Gastrocnemius medialis (tissue), 4 donors: ENCODE measurements around the gene KIF2A. TPM values are rescaled to one million over a fixed set of nuclear protein-coding genes. Genes with fewer than 3 reads are reported as not detected.

Experiments used
- ATAC-seq, 2 donors: fragments of 150-250 bp; one replicate each; pipeline ENCODE4 v1.9.1; 2016
- DNase-seq, 2 donors: peaks; one replicate each; pipeline ENCODE4 v3.0.0-alpha.2; 2019
- H3K27ac ChIP-seq, 4 donors: fragments of 200-600 bp; sonication (generic); 1 replicate in 1 of 4; 2 replicates in 3 of 4; pipeline ENCODE4 v1.5.1; 2016 to 2018; ENCODE audit warnings: mild to moderate bottlenecking in 2 of 4, moderate library complexity in 1 of 4
- H3K27me3 ChIP-seq, 3 donors: fragments of 200-600 bp; sonication (generic) in 2 of 3; 1 replicate in 1 of 3; 2 replicates in 2 of 3; pipeline versions ENCODE4 v1.5.1 to v1.6.0; 2016 to 2019; ENCODE audit warnings: mild to moderate bottlenecking in 1 of 3, moderate library complexity in 1 of 3
- H3K36me3 ChIP-seq, 2 donors: fragments of 200-600 bp; sonication (generic) in 1 of 2; one replicate each; pipeline ENCODE4 v1.5.1; 2017 to 2018
- H3K4me1 ChIP-seq, 2 donors: fragments of 200-600 bp; sonication (generic) in 1 of 2; one replicate each; pipeline ENCODE4 v1.5.1; 2016 to 2017; ENCODE audit warnings: mild to moderate bottlenecking in 2 of 2
- H3K4me3 ChIP-seq, 4 donors: fragments of 200-600 bp; sonication (generic) in 3 of 4; 1 replicate in 1 of 4; 2 replicates in 3 of 4; pipeline ENCODE4 v1.5.1; 2016 to 2019; ENCODE audit warnings: mild to moderate bottlenecking in 2 of 4
- H3K9me3 ChIP-seq, 3 donors: fragments of 200-600 bp; sonication (generic) in 2 of 3; 1 replicate in 1 of 3; 2 replicates in 2 of 3; pipeline ENCODE4 v1.5.1; 2016 to 2019
- POLR2A ChIP-seq, 2 donors: fragments of 450-650 bp; IDR thresholded peaks; one replicate each; pipeline ENCODE4 v1.6.1; 2017; ENCODE audit warnings: antibody characterized with exemption in 2 of 2, mild to moderate bottlenecking in 2 of 2, moderate library complexity in 2 of 2
- in situ Hi-C, 4 donors: fragments of 200-750 bp; cut with MboI; loops; one replicate each; pipeline versions ENCODE4 v1.15.0 to v1.8.0; 2017; ENCODE audit warnings: low sequenced_read_pairs in 4 of 4
- intact Hi-C: fragments of 100-400 bp; cut with DNase I; formaldehyde crosslinking; loops from one replicate; pipeline ENCODE4 v1.15.1; 2023; ENCODE audit warnings: low total_unique reads
- total RNA-seq, 4 donors: library from RNA; depleted of rRNA; stranded (reverse); fragments of >200 nt; gene quantifications; one replicate each; pipeline versions ENCODE4 v1.1.0 to v1.2.3, GENCODE V29; 2016
- TF ChIP-seq, protein P1 (sequence below), 5 experiments: fragments of 450-650 bp in 3 of 5; fragments of 200-600 bp in 2 of 5; sonication (generic) in 2 of 5; IDR thresholded peaks in 4 of 5; conservative IDR thresholded peaks in 1 of 5; 1 replicate in 4 of 5; 2 replicates in 1 of 5; pipeline ENCODE4 v1.5.1; 2016 to 2019; ENCODE audit warnings: antibody characterized with exemption in 5 of 5, mild to moderate bottlenecking in 3 of 5, moderate library complexity in 3 of 5

KIF2A gene
- total RNA-seq, 4 donors from 2014 or later: 7.5 to 14.2 (median 11.8) TPM

DNA sequence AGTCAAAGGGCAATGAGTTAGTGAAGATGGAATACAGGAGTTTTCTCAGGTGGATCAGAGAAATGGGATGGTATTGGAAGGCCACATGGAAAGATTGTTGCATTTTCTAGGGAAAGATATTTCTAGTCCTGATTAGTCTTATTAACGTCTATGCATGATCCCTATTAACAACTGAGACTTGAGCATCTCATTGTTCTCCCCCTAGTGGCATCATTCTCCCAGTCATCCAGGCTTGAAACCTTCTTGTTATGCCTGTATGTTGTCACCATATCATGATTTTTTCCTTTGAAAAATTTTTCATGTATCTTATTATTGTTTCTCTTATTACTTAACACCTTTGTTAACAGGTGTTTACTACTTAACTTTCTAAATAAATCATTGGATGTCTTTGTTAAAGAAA, 34.4 kb downstream of the KIF2A start:
- no peaks in the 10 kb centered on the region for H3K9me3 ChIP-seq
- H3K4me3 ChIP-seq: no peak overlapping the region
- in situ Hi-C loops (no loop called here), intact Hi-C loops (no loop called here)
- TF ChIP-seq, protein P1, sequence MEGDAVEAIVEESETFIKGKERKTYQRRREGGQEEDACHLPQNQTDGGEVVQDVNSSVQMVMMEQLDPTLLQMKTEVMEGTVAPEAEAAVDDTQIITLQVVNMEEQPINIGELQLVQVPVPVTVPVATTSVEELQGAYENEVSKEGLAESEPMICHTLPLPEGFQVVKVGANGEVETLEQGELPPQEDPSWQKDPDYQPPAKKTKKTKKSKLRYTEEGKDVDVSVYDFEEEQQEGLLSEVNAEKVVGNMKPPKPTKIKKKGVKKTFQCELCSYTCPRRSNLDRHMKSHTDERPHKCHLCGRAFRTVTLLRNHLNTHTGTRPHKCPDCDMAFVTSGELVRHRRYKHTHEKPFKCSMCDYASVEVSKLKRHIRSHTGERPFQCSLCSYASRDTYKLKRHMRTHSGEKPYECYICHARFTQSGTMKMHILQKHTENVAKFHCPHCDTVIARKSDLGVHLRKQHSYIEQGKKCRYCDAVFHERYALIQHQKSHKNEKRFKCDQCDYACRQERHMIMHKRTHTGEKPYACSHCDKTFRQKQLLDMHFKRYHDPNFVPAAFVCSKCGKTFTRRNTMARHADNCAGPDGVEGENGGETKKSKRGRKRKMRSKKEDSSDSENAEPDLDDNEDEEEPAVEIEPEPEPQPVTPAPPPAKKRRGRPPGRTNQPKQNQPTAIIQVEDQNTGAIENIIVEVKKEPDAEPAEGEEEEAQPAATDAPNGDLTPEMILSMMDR (IDR thresholded peaks at IDR 0.05 in 4 of 5, conservative IDR thresholded peaks at IDR 0.05 in 1 of 5): peak in 1 of 5 experiments; percentile 10
- TF ChIP-seq POLR2A (IDR thresholded peaks at IDR 0.05): no peak
- H3K27ac ChIP-seq: no peak overlapping the region
- DNase-seq (no peak), ATAC-seq (no peak)
- H3K36me3 ChIP-seq: no peaks in the 10 kb centered on the region
- H3K27me3 ChIP-seq: no peaks in the 10 kb centered on the region
- no peaks in the 10 kb centered on the region for H3K4me1 ChIP-seq

- DNase-seq (no peak), ATAC-seq (no peak)
- in situ Hi-C loops: no loop called here
- Histone ChIP-seq H3K4me1 (no peaks in the 10 kb centered on the region), H3K4me3 (no peak overlapping the region), H3K36me3 (no peaks in the 10 kb centered on the region), H3K27ac (no peak overlapping the region), H3K9me3 (no peaks in the 10 kb centered on the region), H3K27me3 (no peaks in the 10 kb centered on the region)
- TF ChIP-seq, protein P1 (IDR thresholded peaks at IDR 0.05 in 4 of 5, conservative IDR thresholded peaks at IDR 0.05 in 1 of 5): no peak
- TF ChIP-seq POLR2A (IDR thresholded peaks at IDR 0.05): no peak
- intact Hi-C loops: no loop called here
These were observed 35.0 kb downstream of the KIF2A start for GRCh38 chr5:62340979-62341378.

GRCh38 chr5:62341783-62342475, 35.9 kb downstream of the KIF2A start:
- no peaks in the 10 kb centered on the region for H3K36me3 ChIP-seq
- intact Hi-C loops: no loop called here
- no peak overlapping the region for H3K27ac ChIP-seq
- no peak for DNase-seq
- H3K27me3 ChIP-seq: no peaks in the 10 kb centered on the region
- TF ChIP-seq, protein P1 (IDR thresholded peaks at IDR 0.05 in 4 of 5, conservative IDR thresholded peaks at IDR 0.05 in 1 of 5): no peak
- no peak for TF ChIP-seq POLR2A (IDR thresholded peaks at IDR 0.05)
- no peak overlapping the region for H3K4me3 ChIP-seq
- H3K4me1 ChIP-seq: no peaks in the 10 kb centered on the region
- no peaks in the 10 kb centered on the region for H3K9me3 ChIP-seq
- in situ Hi-C loops: no loop called here
- no peak for ATAC-seq

DNA sequence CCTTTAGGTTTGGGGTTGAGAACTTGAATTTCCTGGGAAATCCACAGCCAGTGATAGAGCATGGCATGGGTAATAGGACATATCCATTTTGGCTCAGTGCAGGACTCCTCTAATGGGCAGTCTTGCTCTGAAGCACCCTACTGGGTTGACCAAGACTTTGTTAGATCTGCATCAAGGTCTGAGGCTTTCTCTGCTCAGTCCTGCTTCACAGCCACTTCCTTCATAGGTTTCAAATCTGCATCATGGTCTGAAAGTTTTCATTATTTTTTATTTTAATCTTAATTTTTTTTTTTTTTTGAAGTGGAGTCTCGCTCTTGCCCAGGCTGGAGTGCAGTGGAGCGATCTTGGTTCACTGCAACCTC, 36.5 kb downstream of the KIF2A start:
- no peak overlapping the region for H3K27ac ChIP-seq
- H3K27me3 ChIP-seq: no peaks in the 10 kb centered on the region
- in situ Hi-C loops (no loop called here), intact Hi-C loops (no loop called here)
- H3K4me3 ChIP-seq: no peak overlapping the region
- H3K4me1 ChIP-seq: no peaks in the 10 kb centered on the region
- TF ChIP-seq POLR2A (IDR thresholded peaks at IDR 0.05): no peak
- TF ChIP-seq, protein P1 (IDR thresholded peaks at IDR 0.05 in 4 of 5, conservative IDR thresholded peaks at IDR 0.05 in 1 of 5): no peak
- no peaks in the 10 kb centered on the region for H3K9me3 ChIP-seq
- ATAC-seq (no peak), DNase-seq (no peak)
- H3K36me3 ChIP-seq: no peaks in the 10 kb centered on the region

GRCh38 chr5:62343428-62343827, 37.4 kb downstream of the KIF2A start:
- Histone ChIP-seq H3K9me3 (no peaks in the 10 kb centered on the region), H3K27ac (no peak overlapping the region), H3K27me3 (no peaks in the 10 kb centered on the region), H3K36me3 (no peaks in the 10 kb centered on the region), H3K4me3 (no peak overlapping the region), H3K4me1 (no peaks in the 10 kb centered on the region)
- ATAC-seq (no peak), DNase-seq (no peak)
- TF ChIP-seq, protein P1 (IDR thresholded peaks at IDR 0.05 in 4 of 5, conservative IDR thresholded peaks at IDR 0.05 in 1 of 5): no peak
- no peak for TF ChIP-seq POLR2A (IDR thresholded peaks at IDR 0.05)
- intact Hi-C loops: no loop called here
- in situ Hi-C loops: no loop called here
